ENCODE data around the gene RASGEF1C. TPM values are rescaled to one million over a fixed set of nuclear protein-coding genes. Genes with fewer than 3 reads are reported as not detected.
"Not testable (repeated sequence)": the region's sequence is repeated elsewhere in the genome, so short reads cannot be mapped to it uniquely, and the experiment has no call there.

RASGEF1C gene
- total and polyA plus RNA-seq, 5 experiments from 2014 or later: not detected

DNA sequence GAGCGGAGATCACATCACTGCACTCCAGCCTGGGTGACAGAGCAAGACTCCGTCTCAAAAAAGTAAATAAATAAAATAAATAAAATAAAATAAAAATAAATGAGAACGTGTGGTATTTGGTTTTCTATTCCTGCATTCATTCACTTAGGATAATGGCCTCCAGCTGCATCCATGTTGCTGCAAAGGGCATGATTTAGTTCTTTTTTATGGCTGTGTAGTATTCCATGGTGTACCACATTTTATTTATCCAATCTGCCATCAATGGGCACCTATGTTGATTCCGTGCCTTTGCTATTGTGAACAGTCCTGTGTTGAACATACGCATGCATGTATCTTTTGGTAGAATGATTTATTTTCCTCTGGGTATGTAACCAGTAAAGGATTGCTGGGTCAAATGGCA lies 8.8 kb upstream of the RASGEF1C start:
- DNase-seq: no peak
- POLR2A ChIA-PET: no interaction called here
- H3K36me3 Mint-ChIP-seq: peaks cover 6 to 27% (median 26%) of the 10 kb centered on the region in 3 donors
- H3K27ac Mint-ChIP-seq: no peak overlapping the region
- no peak for ATAC-seq
- H3K4me3 Mint-ChIP-seq: no peak overlapping the region
- H3K4me1 Mint-ChIP-seq: peaks cover 0 to 2% (median 0%) of the 10 kb centered on the region in 4 donors
- H3K27me3 Mint-ChIP-seq: peaks cover 4 to 8% (median 5%) of the 10 kb centered on the region in 5 donors
- H3K9me3 Mint-ChIP-seq: peaks cover 11 to 81% (median 37%) of the 10 kb centered on the region in 9 donors

DNA sequence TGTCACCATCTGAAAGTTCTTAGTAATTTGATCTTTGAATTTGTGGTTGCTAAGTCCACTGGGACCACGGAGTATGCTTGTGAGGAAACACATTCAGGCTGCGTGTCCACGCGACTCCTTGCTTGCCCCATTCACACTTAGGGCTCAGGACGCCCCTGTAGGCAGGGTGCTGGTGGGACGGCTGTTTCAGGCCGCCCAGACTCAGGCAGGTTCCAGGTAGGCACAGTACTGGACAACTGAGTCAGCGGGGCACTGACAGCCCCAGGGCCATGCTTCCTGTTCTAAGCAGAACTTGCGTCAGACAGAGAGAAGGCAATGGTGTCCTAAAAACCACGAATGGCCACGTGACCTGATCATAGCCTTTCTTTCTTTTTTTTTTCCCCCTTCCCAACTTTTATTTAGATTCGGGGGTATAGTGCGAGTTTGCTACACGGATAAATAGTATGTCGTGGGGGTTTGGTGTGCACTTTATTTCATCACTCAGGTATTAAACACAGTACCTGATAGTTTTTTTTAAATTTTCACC lies 7.7 kb upstream of the RASGEF1C start:
- ATAC-seq (no peak), DNase-seq (no peak)
- POLR2A ChIA-PET: interaction anchor here (0.6 kb wide), 1 partner anchor 69 kb away, joined by 5 read pairs; no protein-coding TSS in a partner anchor
- Mint-ChIP-seq H3K27me3 (peaks cover 6 to 18% (median 15%) of the 10 kb centered on the region in 5 donors), H3K4me3 (no peak overlapping the region), H3K9me3 (peaks cover 10 to 73% (median 27%) of the 10 kb centered on the region in 9 donors), H3K4me1 (peaks cover 0 to 2% (median 0%) of the 10 kb centered on the region in 4 donors), H3K36me3 (peaks cover 2 to 20% (median 19%) of the 10 kb centered on the region in 3 donors), H3K27ac (no peak overlapping the region)

DNA sequence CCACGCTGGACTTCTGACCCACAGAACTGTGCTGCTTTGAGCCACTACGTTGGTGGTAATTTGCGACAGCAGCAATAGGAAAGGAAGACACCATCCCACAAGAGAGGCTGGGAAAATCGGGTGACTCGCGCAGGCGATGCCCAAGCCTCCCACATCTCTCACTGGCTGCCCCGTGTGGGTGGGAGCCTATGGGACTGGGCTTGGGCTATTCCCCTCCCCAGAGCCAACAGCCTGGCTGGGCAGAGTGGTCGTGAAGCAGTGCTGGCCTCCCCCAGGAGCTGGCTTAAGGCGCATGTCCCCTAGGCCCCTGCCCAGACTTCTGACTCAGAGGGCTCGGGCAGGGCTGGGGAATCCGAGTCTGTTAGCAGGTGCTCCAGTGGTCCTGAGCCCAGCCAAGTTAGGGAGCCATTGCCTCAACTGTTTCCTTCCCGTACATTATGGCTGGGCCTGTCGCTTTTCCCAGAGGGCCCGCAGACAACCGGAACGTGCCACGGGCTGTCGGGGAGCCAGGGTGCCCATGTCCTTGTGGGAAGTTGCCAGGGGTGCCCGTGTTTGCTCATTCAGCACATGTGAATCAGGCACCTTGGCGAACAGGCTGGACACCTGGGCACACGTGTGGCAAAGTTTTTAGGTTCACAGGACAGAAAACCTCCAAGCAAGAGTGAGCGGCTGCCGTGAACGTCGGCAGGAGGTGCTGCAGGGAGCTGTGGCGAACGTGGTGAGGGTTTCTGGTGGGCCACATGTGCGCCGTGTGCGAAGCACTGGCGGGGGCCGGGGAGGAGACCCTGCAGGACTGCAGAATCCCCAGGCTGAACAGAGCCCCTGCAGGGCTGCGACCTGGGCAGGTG lies 7.0 kb upstream of the RASGEF1C start:
- Mint-ChIP-seq H3K4me3 (no peak overlapping the region), H3K36me3 (peaks cover 2 to 19% (median 16%) of the 10 kb centered on the region in 3 donors), H3K27ac (no peak overlapping the region), H3K27me3 (peaks cover 6 to 23% (median 16%) of the 10 kb centered on the region in 5 donors), H3K4me1 (peaks cover 0 to 2% (median 0%) of the 10 kb centered on the region in 4 donors), H3K9me3 (peaks cover 10 to 66% (median 27%) of the 10 kb centered on the region in 9 donors)
- DNase-seq (no peak), ATAC-seq (no peak)
- POLR2A ChIA-PET: no interaction called here

DNA sequence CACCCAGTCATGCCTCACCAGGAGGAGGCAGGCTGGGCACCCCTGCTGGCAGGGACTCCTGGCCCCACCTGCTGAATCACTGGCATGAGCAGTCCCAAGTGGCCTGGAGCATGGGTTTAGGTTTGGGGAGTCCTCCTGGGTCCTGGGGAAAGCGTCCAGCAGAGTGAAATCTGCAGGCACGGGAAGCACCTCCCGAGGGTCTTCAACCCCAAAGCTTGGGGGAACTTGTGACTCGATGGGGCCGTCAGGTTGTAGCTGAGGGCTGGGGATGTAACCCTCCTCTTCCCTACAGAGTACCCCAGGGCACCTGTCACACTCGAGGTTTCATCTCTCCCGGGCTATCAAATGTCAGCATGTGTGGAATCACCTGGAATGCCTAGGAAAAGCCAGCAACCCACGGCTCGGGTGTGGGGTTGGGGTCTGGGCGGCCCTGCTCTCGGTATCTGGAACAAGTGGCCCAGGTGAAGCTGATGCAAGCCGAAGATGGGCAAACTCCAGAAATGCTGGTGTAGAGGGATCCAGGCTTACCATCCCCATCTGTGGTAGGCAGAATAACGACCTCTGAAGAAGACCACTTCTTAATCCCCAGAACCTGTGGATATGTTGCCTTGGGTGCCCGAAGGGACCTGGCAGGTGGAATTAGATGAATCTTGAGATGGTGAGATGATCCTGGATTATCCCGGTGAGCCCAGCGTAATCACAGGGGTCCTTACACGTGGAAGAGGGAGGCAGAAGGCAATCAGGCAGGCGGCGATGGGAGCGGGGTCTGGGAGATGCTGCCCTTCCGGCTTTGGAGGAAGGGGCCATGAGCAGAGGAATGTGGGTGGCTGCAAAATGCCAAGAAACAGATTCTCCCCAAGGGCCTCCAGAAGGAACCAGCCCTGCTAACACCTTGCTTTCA lies 6.1 kb upstream of the RASGEF1C start:
- ATAC-seq (no peak), DNase-seq (no peak)
- peaks cover 8 to 58% (median 23%) of the 10 kb centered on the region in 9 donors for H3K9me3 Mint-ChIP-seq
- peaks cover 6 to 32% (median 23%) of the 10 kb centered on the region in 5 donors for H3K27me3 Mint-ChIP-seq
- POLR2A ChIA-PET: no interaction called here
- peaks cover 0 to 2% (median 0%) of the 10 kb centered on the region in 4 donors for H3K4me1 Mint-ChIP-seq
- peaks cover 2 to 16% (median 14%) of the 10 kb centered on the region in 3 donors for H3K36me3 Mint-ChIP-seq
- no peak overlapping the region for H3K4me3 Mint-ChIP-seq
- no peak overlapping the region for H3K27ac Mint-ChIP-seq

DNA sequence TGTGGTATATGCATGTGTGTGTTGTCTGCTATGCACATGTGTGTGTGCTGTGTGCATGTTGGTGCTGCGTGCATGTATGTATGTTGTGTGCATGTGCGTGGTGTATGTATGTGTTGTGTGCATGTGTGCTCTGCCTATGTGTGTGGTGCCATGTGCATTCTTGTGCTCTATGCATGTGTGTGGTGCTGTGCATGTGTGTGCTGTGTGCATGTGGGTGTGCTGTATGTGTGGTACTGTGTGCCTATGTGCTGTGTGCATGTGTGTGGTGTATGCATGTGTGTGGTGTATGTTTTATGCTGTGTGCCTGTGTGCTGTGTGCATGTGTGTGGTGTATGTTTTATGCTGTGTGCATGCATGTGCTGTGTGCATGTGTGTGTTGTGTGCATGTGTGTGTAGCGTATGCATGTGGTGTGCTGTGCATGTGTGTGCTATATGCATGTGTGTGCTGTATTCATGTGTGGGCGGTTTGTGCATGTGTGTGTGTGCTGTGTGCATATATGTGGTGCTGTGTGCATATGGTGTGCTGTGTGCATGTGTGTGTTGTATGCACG lies 4.7 kb upstream of the RASGEF1C start:
- H3K27me3 Mint-ChIP-seq: peaks cover 6 to 40% (median 27%) of the 10 kb centered on the region in 5 donors
- no peak for DNase-seq
- peaks cover 2 to 8% (median 5%) of the 10 kb centered on the region in 3 donors for H3K36me3 Mint-ChIP-seq
- no peak overlapping the region for H3K4me3 Mint-ChIP-seq
- no peak for ATAC-seq
- no peak overlapping the region for H3K27ac Mint-ChIP-seq
- peaks cover 0 to 44% (median 17%) of the 10 kb centered on the region in 9 donors for H3K9me3 Mint-ChIP-seq
- H3K4me1 Mint-ChIP-seq: peaks cover 0 to 2% (median under 1%) of the 10 kb centered on the region in 4 donors
- POLR2A ChIA-PET: no interaction called here

DNA sequence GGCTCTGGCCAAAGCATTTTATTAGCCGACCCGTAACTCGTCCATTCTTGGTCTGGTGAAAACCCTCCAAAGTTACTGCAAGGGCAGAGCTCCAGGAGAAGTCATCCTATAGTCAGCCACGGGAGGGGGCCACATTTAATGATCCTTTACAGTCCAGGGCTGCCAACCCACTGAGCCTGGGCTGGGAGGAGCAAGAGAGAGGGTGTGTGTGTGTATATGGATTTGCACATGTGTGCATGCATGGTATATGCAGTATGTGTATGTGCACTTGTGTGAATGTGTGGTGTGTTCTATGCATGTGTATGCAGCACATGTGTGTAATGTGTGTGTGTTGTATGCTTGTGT lies 4.2 kb upstream of the RASGEF1C start:
- peaks cover 0 to 39% (median 17%) of the 10 kb centered on the region in 9 donors for H3K9me3 Mint-ChIP-seq
- POLR2A ChIA-PET: no interaction called here
- H3K27me3 Mint-ChIP-seq: peaks cover 8 to 44% (median 31%) of the 10 kb centered on the region in 5 donors
- H3K4me3 Mint-ChIP-seq: no peak overlapping the region
- H3K27ac Mint-ChIP-seq: no peak overlapping the region
- ATAC-seq: no peak
- DNase-seq: no peak
- peaks cover 3 to 5% (median 5%) of the 10 kb centered on the region in 4 donors for H3K4me1 Mint-ChIP-seq
- H3K36me3 Mint-ChIP-seq: peaks cover 2 to 4% (median 2%) of the 10 kb centered on the region in 3 donors

DNA sequence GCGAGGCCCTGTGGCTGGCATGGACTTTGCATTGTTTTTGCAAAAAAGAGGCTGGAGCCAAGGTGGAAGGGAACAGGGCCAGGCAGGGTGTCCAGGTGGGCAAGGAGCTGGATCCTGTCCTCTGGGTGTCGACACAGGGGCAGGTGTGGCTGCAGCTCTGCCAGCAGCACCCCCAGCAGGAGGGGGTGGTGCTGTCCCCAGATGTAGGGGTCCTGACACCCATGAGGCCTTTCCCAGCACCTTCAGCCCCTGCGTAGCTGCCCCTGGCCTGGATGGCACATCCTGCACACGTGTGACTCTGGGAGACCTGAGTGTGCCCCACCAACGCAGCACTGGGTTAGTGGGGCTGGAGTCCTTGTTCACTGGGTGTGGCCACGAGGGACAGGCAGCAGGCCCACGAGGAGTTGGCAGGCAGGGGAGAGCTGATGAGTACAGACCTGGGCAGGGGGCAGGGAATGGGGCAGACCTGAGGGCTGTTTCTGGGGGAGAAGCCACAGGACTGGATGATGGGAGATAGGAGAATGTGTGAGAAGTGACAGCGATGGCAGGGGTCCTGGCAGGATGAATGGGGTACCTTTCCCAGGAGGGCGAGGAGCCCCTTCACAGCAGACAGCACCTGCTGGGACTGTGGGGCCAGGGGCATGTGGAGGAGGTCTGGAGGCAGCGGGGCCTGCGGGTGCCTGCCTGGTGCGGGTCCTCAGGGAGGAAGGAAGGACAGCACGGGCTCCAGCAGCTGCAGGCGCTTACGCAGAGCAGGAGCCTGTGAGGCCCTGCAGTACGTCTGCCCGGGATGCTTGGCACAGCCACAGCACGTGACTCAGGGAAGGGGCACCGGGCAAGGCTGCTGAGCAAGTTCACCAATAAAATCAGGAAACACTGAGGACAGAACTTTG lies 3.6 kb upstream of the RASGEF1C start:
- DNase-seq: no peak
- H3K9me3 Mint-ChIP-seq: peaks cover 0 to 34% (median 17%) of the 10 kb centered on the region in 9 donors
- H3K36me3 Mint-ChIP-seq: peaks cover 0 to 2% (median 0%) of the 10 kb centered on the region in 3 donors
- no peak for ATAC-seq
- no peak overlapping the region for H3K4me3 Mint-ChIP-seq
- peaks cover 5 to 10% (median 9%) of the 10 kb centered on the region in 4 donors for H3K4me1 Mint-ChIP-seq
- peak overlapping the region in 1 of 10 donors; percentile 4 for H3K27ac Mint-ChIP-seq
- POLR2A ChIA-PET: no interaction called here
- H3K27me3 Mint-ChIP-seq: peaks cover 13 to 50% (median 37%) of the 10 kb centered on the region in 5 donors

DNA sequence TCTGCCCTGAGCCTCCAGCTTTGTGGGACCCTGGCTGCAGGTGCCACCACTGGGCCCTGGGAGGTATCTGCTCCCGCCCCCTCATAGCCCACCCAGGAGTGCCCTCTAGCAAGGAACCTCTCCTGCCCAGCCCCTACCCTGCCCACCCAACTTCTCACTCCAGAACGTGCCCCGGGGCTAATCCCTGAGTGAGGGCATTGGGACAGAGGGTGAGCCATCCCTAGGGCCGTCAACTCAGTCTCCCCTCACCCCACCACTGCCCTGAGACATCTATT lies 2.7 kb upstream of the RASGEF1C start:
- Mint-ChIP-seq H3K9me3 (peaks cover 0 to 27% (median 15%) of the 10 kb centered on the region in 9 donors), H3K4me3 (no peak overlapping the region), H3K4me1 (peaks cover 5 to 10% (median 9%) of the 10 kb centered on the region in 4 donors), H3K27me3 (peaks cover 17 to 58% (median 43%) of the 10 kb centered on the region in 5 donors), H3K36me3 (peaks cover 0 to 2% (median 0%) of the 10 kb centered on the region in 3 donors), H3K27ac (no peak overlapping the region)
- POLR2A ChIA-PET: no interaction called here
- no peak for ATAC-seq
- no peak for DNase-seq

DNA sequence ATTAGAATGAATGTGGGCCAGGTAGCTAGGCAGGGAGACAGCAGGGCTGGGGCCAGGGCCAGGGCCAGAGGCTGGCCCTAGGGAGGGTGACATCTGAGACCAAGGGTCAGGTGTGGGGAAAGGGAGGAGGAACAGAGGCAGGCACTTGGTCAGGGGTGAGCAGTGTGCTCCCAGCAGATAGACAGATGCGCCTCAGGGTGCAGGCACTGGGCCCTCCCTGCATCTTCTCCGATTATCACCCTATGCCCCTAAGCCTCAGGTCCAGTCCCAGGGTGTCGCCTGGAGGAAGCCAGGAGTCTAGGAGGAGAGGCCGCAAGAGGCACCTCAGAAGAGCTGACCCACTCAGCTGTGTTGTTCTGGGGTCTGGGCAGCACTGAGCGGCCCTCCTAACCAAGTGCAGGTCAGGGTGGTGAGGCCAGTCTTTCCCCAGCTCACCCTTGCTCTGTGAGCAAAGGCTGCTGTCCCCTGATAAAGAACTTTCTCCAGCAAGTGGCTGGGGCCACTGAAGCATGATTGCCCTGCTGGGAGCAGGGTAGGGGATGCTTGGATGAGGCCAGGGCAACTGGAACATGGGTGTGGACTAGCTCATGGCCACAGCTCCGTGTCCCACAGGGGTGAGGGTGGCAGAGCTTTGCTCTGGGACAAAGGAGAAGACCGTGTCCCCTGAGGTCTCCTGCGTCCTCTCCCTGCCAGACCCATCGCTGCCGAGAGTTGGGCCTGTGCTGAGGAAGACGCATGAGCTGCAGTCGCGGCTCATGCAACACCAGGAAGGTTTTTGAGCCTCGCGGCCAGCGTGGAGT lies 2.1 kb upstream of the RASGEF1C start:
- no peak for ATAC-seq

DNA sequence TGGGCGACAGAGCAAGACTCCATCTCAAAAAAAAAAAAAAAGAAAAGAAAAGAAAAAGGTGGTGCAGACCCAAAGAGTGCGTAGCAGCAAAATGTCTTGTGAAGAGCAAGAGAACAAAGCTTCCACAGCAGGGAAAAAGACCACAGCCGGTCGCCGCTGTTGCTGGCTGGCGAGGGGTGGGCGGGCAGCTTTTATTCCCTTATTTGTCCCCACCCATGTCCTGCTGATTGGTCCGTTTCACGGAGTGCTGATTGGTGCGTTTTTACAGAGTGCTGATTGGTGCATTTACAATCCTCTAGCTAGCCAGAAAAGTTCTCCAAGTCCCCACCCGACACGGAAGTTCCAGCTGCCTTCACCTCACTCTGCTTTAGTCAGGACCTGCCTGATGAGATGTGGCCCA lies 1.1 kb upstream of the RASGEF1C start:
- not testable (repeated sequence) for ATAC-seq, DNase-seq, H3K36me3 Mint-ChIP-seq, H3K27ac Mint-ChIP-seq
- peaks cover 20 to 63% (median 45%) of the 10 kb centered on the region in 5 donors for H3K27me3 Mint-ChIP-seq
- peaks cover 0 to 13% (median 5%) of the 10 kb centered on the region in 9 donors for H3K9me3 Mint-ChIP-seq
- H3K4me1 Mint-ChIP-seq: peaks cover 5 to 10% (median 9%) of the 10 kb centered on the region in 4 donors
- H3K4me3 Mint-ChIP-seq: peak overlapping the region in 8 of 10 donors; percentile 16 to 73 (median 44)
- POLR2A ChIA-PET: interaction anchor here (0.6 kb wide), 1 partner anchor 18 kb away, joined by 3 read pairs; no protein-coding TSS in a partner anchor

More for the DNA sequence above, 2.1 kb upstream of the RASGEF1C start:
- Mint-ChIP-seq H3K4me3 (no peak overlapping the region), H3K36me3 (peaks cover 0 to 2% (median 0%) of the 10 kb centered on the region in 3 donors), H3K4me1 (peaks cover 5 to 10% (median 9%) of the 10 kb centered on the region in 4 donors), H3K9me3 (peaks cover 0 to 22% (median 13%) of the 10 kb centered on the region in 9 donors), H3K27ac (peak overlapping the region in 1 of 10 donors; percentile 15), H3K27me3 (peaks cover 18 to 60% (median 45%) of the 10 kb centered on the region in 5 donors)
- POLR2A ChIA-PET: no interaction called here
- DNase-seq: no peak

All from naive thymus-derived CD8-positive, alpha-beta T cell (primary cell).